Measurements from ENCODE around the gene SLC5A4.

DNA sequence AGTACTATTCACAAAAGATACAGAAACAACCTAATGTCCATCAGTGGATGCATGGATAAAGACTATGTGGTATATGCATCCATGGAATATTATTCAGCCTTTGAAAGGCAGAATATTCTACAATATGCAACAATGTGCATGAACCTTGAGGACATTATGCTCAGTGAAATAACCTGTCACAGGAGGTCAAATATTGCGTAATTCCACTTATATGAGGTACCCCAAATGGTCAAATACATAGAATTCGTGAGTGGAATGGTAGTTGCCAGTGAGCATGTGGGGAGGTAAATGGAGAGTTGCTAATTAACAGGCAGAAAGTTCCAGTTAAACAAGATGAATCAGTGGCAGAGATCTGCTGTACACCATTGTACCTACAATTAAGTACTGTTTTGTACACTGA lies 3.6 kb upstream of the SLC5A4 start:
- no peak for TF ChIP-seq MTA3 (IDR thresholded peaks at IDR 0.05; ENCODE audit: borderline replicate concordance, low read length)
- no peak for TF ChIP-seq EZH2 (IDR thresholded peaks at IDR 0.05; ENCODE audit: borderline replicate concordance, control insufficient read depth, low read depth, low read length)
- TF ChIP-seq JUND (IDR thresholded peaks at IDR 0.05; ENCODE audit: low read depth, low read length) = no peak
- no peak for TF ChIP-seq ESRRA (IDR thresholded peaks at IDR 0.05; ENCODE audit: low read length)
- no peak for TF ChIP-seq POLR2A (IDR thresholded peaks at IDR 0.05; ENCODE audit: low read depth, low read length)
- no peak for TF ChIP-seq MXI1 (IDR thresholded peaks at IDR 0.05; ENCODE audit: low read depth, low read length)
- TF ChIP-seq, protein P1, sequence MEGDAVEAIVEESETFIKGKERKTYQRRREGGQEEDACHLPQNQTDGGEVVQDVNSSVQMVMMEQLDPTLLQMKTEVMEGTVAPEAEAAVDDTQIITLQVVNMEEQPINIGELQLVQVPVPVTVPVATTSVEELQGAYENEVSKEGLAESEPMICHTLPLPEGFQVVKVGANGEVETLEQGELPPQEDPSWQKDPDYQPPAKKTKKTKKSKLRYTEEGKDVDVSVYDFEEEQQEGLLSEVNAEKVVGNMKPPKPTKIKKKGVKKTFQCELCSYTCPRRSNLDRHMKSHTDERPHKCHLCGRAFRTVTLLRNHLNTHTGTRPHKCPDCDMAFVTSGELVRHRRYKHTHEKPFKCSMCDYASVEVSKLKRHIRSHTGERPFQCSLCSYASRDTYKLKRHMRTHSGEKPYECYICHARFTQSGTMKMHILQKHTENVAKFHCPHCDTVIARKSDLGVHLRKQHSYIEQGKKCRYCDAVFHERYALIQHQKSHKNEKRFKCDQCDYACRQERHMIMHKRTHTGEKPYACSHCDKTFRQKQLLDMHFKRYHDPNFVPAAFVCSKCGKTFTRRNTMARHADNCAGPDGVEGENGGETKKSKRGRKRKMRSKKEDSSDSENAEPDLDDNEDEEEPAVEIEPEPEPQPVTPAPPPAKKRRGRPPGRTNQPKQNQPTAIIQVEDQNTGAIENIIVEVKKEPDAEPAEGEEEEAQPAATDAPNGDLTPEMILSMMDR (IDR thresholded peaks at IDR 0.05 in 2 of 3, conservative IDR thresholded peaks at IDR 0.05 in 1 of 3; ENCODE audit: control insufficient read depth in 2 of 3, extremely low read depth in 1 of 3, insufficient read depth in 1 of 3, low read depth in 3 of 3, low read length in 3 of 3) = no peak
